GM12878 (cell line): ENCODE data around the gene KLKB1. TPM values are rescaled to one million over a fixed set of nuclear protein-coding genes. Genes with fewer than 3 reads are reported as not detected.

Source experiments
- ATAC-seq: fragments of 200-7000 bp; cut with Tn5 transposase; 3 replicates; pipeline ENCODE4 v1.9.1; 2020; ENCODE audit warnings: mild to moderate bottlenecking, moderate library complexity
- BruUV-seq: library from RNA; stranded (reverse); fragments of 400-500 nt; replicated peaks from 2 replicates; lab custom pipeline; 2021; lab: Mats Ljungman, UMichigan
- CTCF ChIA-PET: fragments of 300-600 bp; sonication (Branson Sonifier 250); formaldehyde crosslinking; extraction: SDS; loops from one replicate; lab custom pipeline; 2021; ENCODE audit warnings: inconsistent platforms; lab: Yijun Ruan, JAX
- POLR2A ChIA-PET: fragments of 350-600 bp; formaldehyde crosslinking; extraction: SDS; loops from one replicate; lab custom pipeline; 2021; ENCODE audit warnings: inconsistent platforms; lab: Charles Lee
- RAD21 ChIA-PET: fragments of 300-600 bp; sonication (Branson Sonifier 250); formaldehyde crosslinking; loops from one replicate; lab custom pipeline; 2023; ENCODE audit warnings: antibody characterized with exemption; ENCODE audit not compliant: unreplicated experiment; lab: Charles Lee
- SMC1A ChIA-PET: fragments of 300-600 bp; sonication (Branson Sonifier 250); formaldehyde crosslinking; loops from one replicate; lab custom pipeline; 2023; ENCODE audit not compliant: unreplicated experiment, uncharacterized antibody; lab: Charles Lee
- DNase-seq: peaks from one replicate; pipeline ENCODE4 v3.0.0-alpha.2; 2011; ENCODE audit warnings: low read depth, low spot score
- FAIRE-seq: peaks from 3 replicates; lab custom pipeline; 2011; peaks lifted over from hg19 to GRCh38; lab: Jason Lieb, UNC
- H2AFZ ChIP-seq: 2 replicates; pipeline ENCODE4 v1.6.0; 2011; ENCODE audit warnings: low read depth, low read length, control low read depth; ENCODE audit not compliant: control insufficient read depth
- H3K27ac ChIP-seq: 2 replicates; pipeline ENCODE4 v1.5.1; 2011; ENCODE audit warnings: control low read depth; ENCODE audit not compliant: control insufficient read depth, insufficient read depth
- H3K27me3 ChIP-seq, 2 experiments: replicated peaks in 1 of 2; 2 replicates each; pipeline versions ENCODE4 v1.6.0 to v1.6.1; 2011; ENCODE audit warnings: low read length in 1 of 2; ENCODE audit not compliant: control insufficient read depth in 2 of 2, insufficient read depth in 2 of 2
- H3K36me3 ChIP-seq, 2 experiments: 2 replicates each; pipeline ENCODE4 v1.5.1; 2011; ENCODE audit warnings: low read length in 1 of 2; ENCODE audit not compliant: control insufficient read depth in 2 of 2, insufficient read depth in 2 of 2
- H3K4me1 ChIP-seq: 2 replicates; pipeline ENCODE4 v1.6.1; 2011; ENCODE audit warnings: mild to moderate bottlenecking, low read length, moderate library complexity, mixed read lengths; ENCODE audit not compliant: control insufficient read depth, insufficient read depth
- H3K4me2 ChIP-seq: 2 replicates; pipeline ENCODE4 v1.6.0; 2011; ENCODE audit warnings: control low read depth; ENCODE audit not compliant: control insufficient read depth, insufficient read depth
- H3K4me3 ChIP-seq: fragments of 200-600 bp; sonication (generic); 2 replicates; pipeline ENCODE4 v1.5.1; 2016
- H3K79me2 ChIP-seq: 2 replicates; pipeline ENCODE4 v1.6.0; 2011; ENCODE audit warnings: low read length; ENCODE audit not compliant: control insufficient read depth, insufficient read depth
- H3K9ac ChIP-seq: 2 replicates; pipeline ENCODE4 v1.8.0; 2011; ENCODE audit warnings: low read length, control low read depth, mixed read lengths; ENCODE audit not compliant: control insufficient read depth, insufficient read depth
- H3K9me3 ChIP-seq: replicated peaks from 3 replicates; pipeline ENCODE4 v1.5.1; 2011; ENCODE audit warnings: mild to moderate bottlenecking, low read length; ENCODE audit not compliant: control insufficient read depth, insufficient read depth
- H4K20me1 ChIP-seq: 2 replicates; pipeline ENCODE4 v1.6.0; 2011; ENCODE audit not compliant: control insufficient read depth, insufficient read depth
- BCL11A ChIP-seq: IDR thresholded peaks from 2 replicates; pipeline ENCODE4 v1.6.1; 2011; ENCODE audit warnings: low read depth, low read length
- NFIC ChIP-seq: IDR thresholded peaks from 2 replicates; pipeline ENCODE4 v1.6.1; 2012; ENCODE audit warnings: low read depth, mild to moderate bottlenecking, inconsistent platforms, low read length, moderate library complexity
- NRF1 ChIP-seq: conservative IDR thresholded peaks from 2 replicates; pipeline ENCODE4 v1.6.1; 2011; ENCODE audit warnings: mild to moderate bottlenecking, low read depth, low read length, improper control_type of control experiment
- PKNOX1 ChIP-seq: fragments of 450-650 bp; IDR thresholded peaks from 2 replicates; pipeline ENCODE4 v1.6.1; 2016; ENCODE audit warnings: mild to moderate bottlenecking
- POLR2AphosphoS5 ChIP-seq: IDR thresholded peaks from 2 replicates; pipeline ENCODE4 v1.6.1; 2011; ENCODE audit warnings: mild to moderate bottlenecking, low read length, inconsistent platforms
- RELB ChIP-seq: fragments of 450-650 bp; IDR thresholded peaks from 2 replicates; pipeline ENCODE4 v1.6.1; 2017; ENCODE audit warnings: low read depth, mild to moderate bottlenecking, moderate library complexity
- WGBS: methylation state at CpG from one replicate; pipeline ENCODE4 v1.1.6; 2016; ENCODE audit warnings: low lambda C conversion rate; ENCODE audit not compliant: insufficient replicate concordance, insufficient coverage; ENCODE audit errors: missing lambda C conversion rate; 5-methylcytosine and 5-hydroxymethylcytosine counted together
- in situ Hi-C: fragments of 300-500 bp; cut with MboI; formaldehyde crosslinking; loops from 9 replicates; pipeline ENCODE4 v1.14.3; 2018; ENCODE audit warnings: mixed read lengths
- intact Hi-C: fragments of 100-400 bp; cut with micrococcal nuclease; formaldehyde crosslinking; loops from one replicate; pipeline ENCODE4 v1.14.2; 2022; ENCODE audit not compliant: unreplicated experiment
- polyA plus RNA-seq, 11 experiments: library from polyadenylated mRNA; depleted of rRNA in 4 of 11; unstranded in 6 of 11; stranded (reverse) in 5 of 11; fragments of >200 nt; fragmentation: Nextera tagmentation in 4 of 11; fragmentation: Illumina TruSeq in 1 of 11; extraction: Ambion mirVana in 4 of 11; extraction: Trizol in 1 of 11; gene quantifications; 1 replicate in 1 of 11; 2 replicates in 10 of 11; pipeline versions ENCODE4 v1.2.1 to v1.2.3, GENCODE V29; 2011 to 2016; ENCODE audit warnings: inconsistent platforms in 2 of 11, missing spikeins in 2 of 11, low read depth in 1 of 11
- total RNA-seq, 4 experiments: library from RNA; depleted of rRNA in 3 of 4; stranded (reverse); fragments of >200 nt in 3 of 4; fragmentation: Illumina TruSeq in 1 of 4; extraction: Trizol in 1 of 4; gene quantifications; 2 replicates each; pipeline versions ENCODE4 v1.2.1 to v1.2.3, GENCODE V29; 2013 to 2021
- TF ChIP-seq, protein P1 (sequence below): IDR thresholded peaks from 2 replicates; pipeline ENCODE4 v1.6.1; 2011; ENCODE audit warnings: low read depth, mild to moderate bottlenecking, low read length, moderate library complexity, borderline replicate concordance; ENCODE audit errors: extremely low read depth

The KLKB1 gene
- total and polyA plus RNA-seq, 10 of the 15 experiments (the other 5 are each of a cell fraction or from before 2014, with no cell fraction given): 0.04 TPM; not detected in 9

DNA sequence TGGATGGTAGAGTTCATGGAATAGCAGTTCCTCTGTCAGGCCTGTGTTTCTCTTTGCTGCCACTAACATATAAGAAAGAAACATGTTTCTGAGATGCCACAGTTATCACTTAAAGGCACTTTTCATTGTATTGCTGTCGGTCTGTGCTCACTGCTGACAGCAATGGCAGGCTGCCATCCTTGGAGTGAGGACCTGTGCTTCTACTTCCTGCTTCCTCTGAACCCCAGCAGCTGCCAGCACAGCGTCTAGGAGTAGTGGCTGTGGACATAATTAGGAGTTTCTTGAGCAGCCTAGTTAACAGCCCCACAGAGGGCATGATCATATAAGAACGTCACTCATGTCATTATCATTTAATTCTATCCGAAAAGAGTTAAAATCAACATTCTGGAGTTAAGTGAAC is 69.2 kb downstream of the KLKB1 start:
- BruUV-seq: no TSS peak
- no peak for ATAC-seq
- ChIA-PET CTCF (interaction anchor here (0.7 to 4.3 kb wide), 3 partner anchors 167 to 302 kb away, joined by 3 to 34 read pairs (median 3); no protein-coding TSS in a partner anchor), SMC1A (no interaction called here), POLR2A (interaction anchor here (0.6 kb wide), 1 partner anchor 400 kb away, joined by 3 read pairs; no protein-coding TSS in a partner anchor), RAD21 (no interaction called here)
- in situ Hi-C loops: loop anchor here (5.0 kb wide), 1 partner anchor 291 kb away; no protein-coding TSS in a partner anchor
- Histone ChIP-seq H3K4me1 (no peaks in the 10 kb centered on the region), H4K20me1 (no peaks in the 10 kb centered on the region), H3K9ac (no peak overlapping the region), H3K4me2 (no peak overlapping the region), H3K27me3 (no peaks in the 10 kb centered on the region; a peak in 1 of 4 replicates), H3K9me3 (no peaks in the 10 kb centered on the region), H3K36me3 (no peaks in the 10 kb centered on the region), H2AFZ (no peak overlapping the region), H3K4me3 (no peak overlapping the region), H3K79me2 (no peaks in the 10 kb centered on the region)
- DNase-seq: no peak
- intact Hi-C loops: no loop called here
- no peak for FAIRE-seq
- WGBS: 16% methylated on average over 4 of the region's 4 CpGs
- no peak for TF ChIP-seq PKNOX1
- TF ChIP-seq RELB: no peak
- TF ChIP-seq, protein P1, sequence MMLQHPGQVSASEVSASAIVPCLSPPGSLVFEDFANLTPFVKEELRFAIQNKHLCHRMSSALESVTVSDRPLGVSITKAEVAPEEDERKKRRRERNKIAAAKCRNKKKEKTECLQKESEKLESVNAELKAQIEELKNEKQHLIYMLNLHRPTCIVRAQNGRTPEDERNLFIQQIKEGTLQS: no peak
- TF ChIP-seq POLR2AphosphoS5: no peak
- no peak for TF ChIP-seq NFIC
- TF ChIP-seq BCL11A: no peak
- no peak for TF ChIP-seq NRF1
- TF ChIP-seq, all 136 proteins: peak for 0
- no peak overlapping the region for H3K27ac ChIP-seq
